LNCAP (cell line): Measurements from ENCODE around the gene SCART1.

Source experiments
- TF ChIP-seq, protein P1 (sequence below): fragments of 450-650 bp; IDR thresholded peaks from 2 replicates; pipeline ENCODE4 v1.5.1; 2017; ENCODE audit warnings: mild to moderate bottlenecking

SCART1 gene

DNA sequence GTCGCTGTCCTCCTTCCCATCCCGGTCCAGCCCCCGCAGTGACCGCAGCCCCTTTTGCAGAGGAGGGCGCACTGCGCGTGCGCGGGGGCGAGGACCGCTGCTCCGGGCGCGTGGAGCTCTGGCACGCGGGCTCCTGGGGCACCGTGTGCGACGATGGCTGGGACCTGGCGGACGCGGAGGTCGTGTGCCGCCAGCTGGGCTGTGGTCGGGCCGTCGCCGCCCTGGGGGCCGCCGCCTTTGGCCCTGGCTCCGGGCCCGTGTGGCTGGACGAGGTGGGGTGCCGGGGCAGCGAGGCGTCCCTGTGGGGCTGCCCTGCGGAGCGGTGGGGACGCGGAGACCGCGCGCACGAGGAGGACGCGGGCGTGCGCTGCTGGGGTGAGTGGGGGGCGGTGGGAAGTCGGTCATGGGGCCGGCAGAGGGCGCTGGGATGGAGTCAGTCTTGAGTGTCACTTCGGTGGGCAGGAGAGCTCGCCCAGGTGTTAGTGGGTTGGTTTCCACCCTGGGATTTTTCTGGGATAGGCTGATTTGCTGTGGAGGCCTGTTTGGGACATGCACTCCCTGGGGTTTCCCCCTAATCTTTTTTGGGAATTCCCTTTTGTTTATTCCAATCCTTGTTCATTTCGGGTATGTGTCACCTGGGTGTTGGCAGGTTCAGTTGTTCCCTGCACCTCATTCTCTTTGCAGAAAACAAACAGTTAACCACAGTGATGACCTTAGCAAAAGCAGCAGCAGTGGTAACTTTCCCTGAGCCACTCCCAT, 11.6 kb downstream of the SCART1 start:
- TF ChIP-seq, protein P1, sequence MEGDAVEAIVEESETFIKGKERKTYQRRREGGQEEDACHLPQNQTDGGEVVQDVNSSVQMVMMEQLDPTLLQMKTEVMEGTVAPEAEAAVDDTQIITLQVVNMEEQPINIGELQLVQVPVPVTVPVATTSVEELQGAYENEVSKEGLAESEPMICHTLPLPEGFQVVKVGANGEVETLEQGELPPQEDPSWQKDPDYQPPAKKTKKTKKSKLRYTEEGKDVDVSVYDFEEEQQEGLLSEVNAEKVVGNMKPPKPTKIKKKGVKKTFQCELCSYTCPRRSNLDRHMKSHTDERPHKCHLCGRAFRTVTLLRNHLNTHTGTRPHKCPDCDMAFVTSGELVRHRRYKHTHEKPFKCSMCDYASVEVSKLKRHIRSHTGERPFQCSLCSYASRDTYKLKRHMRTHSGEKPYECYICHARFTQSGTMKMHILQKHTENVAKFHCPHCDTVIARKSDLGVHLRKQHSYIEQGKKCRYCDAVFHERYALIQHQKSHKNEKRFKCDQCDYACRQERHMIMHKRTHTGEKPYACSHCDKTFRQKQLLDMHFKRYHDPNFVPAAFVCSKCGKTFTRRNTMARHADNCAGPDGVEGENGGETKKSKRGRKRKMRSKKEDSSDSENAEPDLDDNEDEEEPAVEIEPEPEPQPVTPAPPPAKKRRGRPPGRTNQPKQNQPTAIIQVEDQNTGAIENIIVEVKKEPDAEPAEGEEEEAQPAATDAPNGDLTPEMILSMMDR, result no peak

DNA sequence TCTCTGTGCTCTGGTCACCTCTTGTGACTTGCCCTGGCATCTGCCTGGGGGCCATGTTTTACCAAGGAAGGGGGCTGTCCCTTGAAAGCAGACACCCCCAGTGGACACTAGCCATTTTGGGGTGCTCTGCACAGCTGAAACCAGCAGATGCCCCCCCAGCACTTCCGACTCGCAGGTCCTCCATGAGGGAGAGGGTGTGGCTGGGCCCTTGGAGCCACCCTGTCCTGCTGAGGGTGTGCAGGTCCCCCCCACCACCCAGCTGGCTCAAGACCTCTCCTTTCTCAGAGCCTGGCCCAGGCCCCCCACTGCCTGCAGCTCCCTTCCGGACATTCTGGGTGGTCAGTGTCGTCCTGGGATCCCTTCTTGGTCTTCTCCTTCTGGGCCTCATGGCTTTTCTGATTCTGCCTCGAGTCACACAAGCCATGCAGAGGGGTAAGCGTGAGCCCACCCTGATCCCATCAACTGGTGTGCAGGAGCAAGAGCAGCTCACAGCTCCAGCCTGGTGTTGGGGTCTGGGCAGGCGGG, 12.3 kb downstream of the SCART1 start:
- TF ChIP-seq, protein P1, result no peak

GRCh38 chr10:133466683-133467275, 13.0 kb downstream of the SCART1 start:
- TF ChIP-seq, protein P1, result no peak

DNA sequence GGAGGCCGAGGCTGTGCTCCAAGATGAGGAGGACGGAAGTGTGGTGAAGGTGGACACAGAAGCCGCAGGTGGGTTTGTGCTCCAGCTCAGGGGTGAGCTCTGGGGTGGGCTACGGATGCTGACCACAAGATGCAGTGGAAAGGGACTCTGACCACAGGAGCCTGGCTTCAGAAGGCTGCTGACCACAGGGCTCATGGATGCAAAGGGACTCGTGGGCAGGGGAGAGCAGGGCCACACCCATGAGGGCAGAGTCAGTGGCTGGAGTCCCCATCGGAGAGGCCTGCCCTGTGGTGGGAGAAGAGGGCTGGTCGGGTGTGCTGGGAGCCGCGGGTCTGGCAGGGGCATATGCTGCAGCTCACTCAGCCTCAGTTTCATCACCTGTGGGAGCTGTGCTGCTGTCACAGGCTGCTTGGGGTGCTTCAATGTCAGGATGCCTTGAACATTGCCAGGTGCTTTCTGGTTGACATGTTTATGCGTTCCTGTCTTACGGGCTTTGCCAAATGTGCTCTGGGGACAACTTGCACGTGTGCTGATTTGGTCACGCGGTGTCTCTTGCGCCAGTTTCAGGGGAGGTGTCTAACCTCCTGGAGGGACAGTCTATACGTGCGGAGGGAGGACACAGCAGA, 13.7 kb downstream of the SCART1 start:
- TF ChIP-seq, protein P1, result no peak

GRCh38 chr10:133471300-133472109, 17.8 kb downstream of the SCART1 start:
- TF ChIP-seq, protein P1, result no peak

DNA sequence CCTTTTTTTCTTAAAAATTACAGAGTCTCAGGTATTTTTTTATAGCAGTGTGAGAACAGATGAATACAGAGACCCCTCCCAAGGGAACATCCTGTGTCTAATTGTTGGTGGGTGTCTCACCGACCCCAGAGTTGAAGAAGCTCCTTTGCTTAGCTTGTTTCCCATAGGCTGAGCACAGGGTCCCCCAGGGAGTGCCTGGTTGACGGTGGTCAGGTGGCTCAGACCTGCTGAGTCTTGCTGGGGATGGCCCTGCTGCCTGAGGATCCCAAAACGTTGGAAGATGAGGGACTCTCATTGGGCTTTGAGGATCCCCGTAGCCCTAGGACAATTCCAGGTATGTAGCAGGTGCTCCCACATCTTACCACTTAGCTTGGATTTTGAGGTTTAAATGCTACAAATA, 19.5 kb downstream of the SCART1 start:
- TF ChIP-seq, protein P1, result no peak

DNA sequence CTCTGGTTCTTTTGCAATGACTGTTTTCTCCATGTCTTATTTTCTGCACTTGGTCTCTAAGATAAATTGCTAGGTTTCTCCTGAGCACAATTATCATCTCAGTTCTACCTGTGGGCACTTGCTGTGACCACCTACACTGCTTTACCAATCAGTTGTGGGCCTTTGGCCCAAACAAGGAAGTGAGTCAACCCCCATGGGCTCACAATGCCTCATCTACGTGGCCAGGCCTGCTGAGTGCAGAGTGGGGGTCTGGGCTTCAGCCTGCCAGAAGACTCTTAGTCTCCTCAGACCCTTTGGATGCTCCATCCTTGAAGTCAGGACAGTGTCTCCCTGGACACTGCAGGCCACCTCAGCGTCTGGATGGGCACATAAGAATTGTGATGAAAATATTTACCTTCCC, 20.3 kb downstream of the SCART1 start:
- TF ChIP-seq, protein P1, result no peak
